ENCODE data around the gene ADGRL2.

ADGRL2 gene

DNA sequence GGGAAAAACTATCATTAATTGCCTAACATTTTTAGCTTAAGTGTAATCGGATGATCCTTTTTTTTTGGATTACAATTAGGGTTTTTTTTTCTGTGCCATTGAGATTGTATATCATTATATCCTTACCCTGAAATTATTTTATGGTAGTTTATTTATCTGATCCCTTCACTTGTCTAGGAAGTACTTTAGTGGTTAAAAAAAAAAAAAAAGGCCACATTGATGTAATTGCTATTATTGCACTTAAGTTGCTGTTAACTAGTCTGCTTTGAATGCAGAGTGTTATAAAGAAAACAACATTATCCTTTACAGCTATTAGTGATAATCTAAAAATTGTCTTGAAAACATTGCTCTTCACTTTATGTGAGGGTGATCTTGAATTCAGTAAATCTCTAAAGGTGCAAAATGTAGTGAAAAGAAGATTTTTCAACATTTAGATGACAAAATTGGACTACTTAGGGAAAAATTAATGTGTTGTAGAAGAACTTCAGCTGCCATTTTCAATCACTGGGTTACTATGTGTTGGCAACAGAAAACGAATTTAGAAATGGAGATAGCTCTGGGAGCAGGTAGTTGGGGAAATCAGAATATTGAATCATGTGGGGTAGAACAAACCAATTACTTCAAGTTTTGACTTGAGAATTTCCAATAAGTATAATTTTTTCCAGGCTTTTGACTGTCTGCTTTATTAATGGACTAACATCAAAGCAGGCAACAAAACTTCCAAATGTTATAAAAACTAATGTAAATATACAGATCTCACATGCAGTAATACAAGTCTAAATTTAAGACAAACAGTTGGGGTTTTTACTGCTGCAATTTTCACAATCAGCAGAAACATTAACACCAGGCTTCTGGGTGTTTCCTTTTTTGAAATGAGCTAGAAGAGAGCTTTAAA is 5.0 kb downstream of the ADGRL2 start:
- no peak for DNase-seq (ENCODE audit: low read depth)

- no peak for DNase-seq (ENCODE audit: low read depth)
Observed at GRCh38 chr1:81806432-81806770, 5.7 kb downstream of the ADGRL2 start.

DNA sequence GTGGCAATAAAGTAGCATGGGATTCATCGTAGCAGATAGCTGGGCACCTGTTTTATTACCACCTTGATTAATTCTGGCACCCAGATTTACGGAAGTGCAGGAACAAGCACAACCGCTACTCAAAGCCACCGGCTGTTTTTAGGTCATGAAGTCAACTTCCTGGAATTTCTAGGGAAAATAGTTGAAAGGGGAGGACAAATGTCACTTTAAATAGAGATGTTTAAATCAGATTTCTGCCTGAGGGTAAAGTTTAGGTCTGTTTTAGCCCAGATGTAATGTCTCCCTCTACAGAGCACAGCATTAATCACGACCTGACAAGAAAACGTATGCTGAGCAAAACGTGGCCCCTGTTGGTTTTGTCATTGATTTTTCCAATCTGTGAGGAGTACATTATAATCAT is 8.0 kb downstream of the ADGRL2 start:
- no peak for DNase-seq (ENCODE audit: low read depth)

DNA sequence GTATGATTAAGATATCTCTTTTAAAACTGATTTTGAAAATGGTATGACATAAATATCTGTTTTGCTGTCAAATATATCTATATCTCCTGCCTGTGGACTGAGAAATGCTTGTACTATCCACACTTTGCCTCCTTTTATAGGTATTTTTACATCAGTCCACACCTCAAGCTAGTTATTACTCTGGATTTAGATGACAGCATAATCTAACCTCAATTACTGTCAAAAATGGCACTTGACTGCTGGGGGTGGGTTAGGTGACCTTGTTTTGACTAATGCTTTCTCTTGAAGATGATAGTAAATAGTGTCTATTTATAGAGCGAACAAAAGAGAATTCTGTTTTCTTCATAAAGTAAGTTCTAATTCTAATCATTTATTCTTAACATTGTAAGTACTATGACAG is 9.1 kb downstream of the ADGRL2 start:
- DNase-seq (ENCODE audit: low read depth) = no peak

DNA sequence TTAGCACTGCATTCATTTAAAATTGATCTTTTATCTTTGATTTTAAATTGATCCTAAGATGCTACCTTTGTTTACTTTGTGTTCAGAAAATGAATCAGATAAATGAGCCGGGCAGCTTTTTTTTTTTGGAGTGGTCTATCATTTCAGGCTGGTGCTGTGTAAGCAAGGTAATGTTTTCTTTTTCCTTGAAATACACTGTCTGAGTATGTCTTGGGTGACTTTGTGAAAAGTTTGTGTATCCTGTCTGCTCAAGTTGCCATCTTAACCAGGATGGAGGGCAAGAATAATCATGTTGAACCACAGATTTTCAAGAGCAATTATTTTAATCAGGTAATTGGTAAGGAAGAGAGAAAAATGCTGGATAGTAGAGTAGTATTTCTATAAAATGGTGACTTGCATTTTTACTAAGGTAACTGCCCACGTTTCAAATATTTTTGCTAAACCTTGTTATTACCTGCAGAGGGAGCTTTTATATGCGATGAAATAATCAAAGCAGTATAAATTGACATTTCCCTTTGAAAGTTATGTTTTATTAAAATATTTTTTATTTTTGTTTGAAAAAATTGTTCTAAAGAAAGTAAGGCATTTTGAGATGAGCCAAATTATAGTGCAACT is 11.1 kb downstream of the ADGRL2 start:
- DNase-seq (ENCODE audit: low read depth) = no peak

DNA sequence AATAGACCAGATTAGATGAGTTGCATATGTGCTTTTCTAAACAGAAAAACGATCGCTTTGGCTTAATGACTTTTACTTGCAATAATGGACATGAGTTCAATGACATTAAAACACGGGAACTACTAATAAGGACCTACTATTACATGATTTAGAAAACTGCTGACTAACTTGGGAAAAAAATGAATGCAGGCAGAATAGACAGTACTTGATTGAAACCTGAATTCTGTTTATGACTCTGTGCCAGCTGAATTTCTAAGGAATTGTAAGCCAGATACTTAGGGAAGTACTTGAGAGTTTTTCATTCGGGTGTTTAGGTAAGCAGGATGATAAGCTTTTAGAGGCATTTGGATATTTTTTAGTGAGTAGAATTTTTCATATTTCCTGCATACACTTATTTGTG is 12.0 kb downstream of the ADGRL2 start:
- no peak for DNase-seq (ENCODE audit: low read depth)

DNA sequence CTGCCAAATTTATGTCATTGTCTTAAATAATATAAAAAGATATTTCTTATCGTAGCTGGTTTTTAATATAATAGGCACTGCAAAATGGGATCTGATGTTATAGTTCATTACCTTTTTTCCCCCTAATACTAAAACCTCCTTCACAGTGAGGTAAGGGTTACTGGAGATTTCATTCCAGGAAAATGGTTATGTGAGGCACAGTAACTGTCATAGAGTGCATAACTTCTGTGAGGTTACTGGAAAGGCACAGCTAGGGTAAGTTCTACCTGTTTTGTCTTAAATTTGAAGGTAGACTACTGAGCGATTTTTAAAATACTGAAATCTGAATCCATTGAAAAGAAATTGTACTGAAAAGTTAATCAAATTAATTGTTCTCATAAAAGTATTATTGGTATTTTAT is 13.0 kb downstream of the ADGRL2 start:
- DNase-seq (ENCODE audit: low read depth) = no peak

DNA sequence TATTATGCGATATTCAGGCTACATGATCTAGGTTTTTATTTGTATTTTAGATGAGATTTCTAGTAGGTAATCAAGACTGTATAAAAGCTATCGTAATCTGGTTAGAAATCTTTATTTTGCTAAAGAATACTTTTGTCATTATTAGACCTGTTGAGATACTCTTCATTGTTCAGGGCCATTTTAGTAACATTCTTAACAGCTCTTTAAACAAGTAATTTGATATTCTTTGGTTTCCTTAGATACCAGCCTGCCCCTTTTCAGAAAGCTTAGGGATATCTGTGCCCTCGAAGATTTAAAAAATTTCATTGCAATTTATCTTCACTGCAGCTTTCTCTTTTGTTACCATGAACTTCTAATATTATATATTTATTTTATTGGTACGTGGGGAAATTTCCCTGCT is 18.9 kb downstream of the ADGRL2 start:
- DNase-seq (ENCODE audit: low read depth) = no peak

GRCh38 chr1:81820765-81821164 is 20.0 kb downstream of the ADGRL2 start:
- DNase-seq (ENCODE audit: low read depth) = no peak

GRCh38 chr1:81823082-81823481 is 22.3 kb downstream of the ADGRL2 start:
- DNase-seq (ENCODE audit: low read depth) = no peak

DNA sequence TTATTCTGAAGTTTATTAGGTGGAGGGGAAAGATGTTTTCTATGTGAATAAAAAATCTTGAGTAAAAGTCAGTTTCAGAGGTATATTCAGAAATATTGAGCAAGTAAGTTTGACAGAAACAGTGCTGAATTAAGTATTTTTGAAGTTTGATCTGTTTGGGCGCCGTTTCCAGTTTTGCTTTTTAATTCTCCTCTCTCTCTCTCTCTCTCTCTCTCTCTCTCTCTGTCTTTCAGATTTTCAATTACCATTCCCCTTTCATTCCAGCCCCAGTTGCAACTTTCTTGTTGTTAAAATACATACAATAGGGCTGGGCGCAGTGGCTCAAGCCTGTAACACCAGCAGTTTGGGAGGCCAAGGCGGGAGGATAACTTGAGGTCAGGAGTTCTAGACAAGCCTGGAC is 24.0 kb downstream of the ADGRL2 start:
- DNase-seq (ENCODE audit: low read depth) = no peak

- DNase-seq (ENCODE audit: low read depth) = no peak
Observed at GRCh38 chr1:81827942-81828341, 27.2 kb downstream of the ADGRL2 start.

- DNase-seq (ENCODE audit: low read depth) = no peak
Observed at GRCh38 chr1:81832573-81832972, 31.8 kb downstream of the ADGRL2 start.

- no peak for DNase-seq (ENCODE audit: low read depth)
Observed at GRCh38 chr1:81833722-81834121, 33.0 kb downstream of the ADGRL2 start.

- DNase-seq (ENCODE audit: low read depth) = no peak
Observed at GRCh38 chr1:81834268-81834667, 33.5 kb downstream of the ADGRL2 start.

- DNase-seq (ENCODE audit: low read depth) = no peak
Observed at GRCh38 chr1:81834921-81835698, 34.4 kb downstream of the ADGRL2 start.

DNA sequence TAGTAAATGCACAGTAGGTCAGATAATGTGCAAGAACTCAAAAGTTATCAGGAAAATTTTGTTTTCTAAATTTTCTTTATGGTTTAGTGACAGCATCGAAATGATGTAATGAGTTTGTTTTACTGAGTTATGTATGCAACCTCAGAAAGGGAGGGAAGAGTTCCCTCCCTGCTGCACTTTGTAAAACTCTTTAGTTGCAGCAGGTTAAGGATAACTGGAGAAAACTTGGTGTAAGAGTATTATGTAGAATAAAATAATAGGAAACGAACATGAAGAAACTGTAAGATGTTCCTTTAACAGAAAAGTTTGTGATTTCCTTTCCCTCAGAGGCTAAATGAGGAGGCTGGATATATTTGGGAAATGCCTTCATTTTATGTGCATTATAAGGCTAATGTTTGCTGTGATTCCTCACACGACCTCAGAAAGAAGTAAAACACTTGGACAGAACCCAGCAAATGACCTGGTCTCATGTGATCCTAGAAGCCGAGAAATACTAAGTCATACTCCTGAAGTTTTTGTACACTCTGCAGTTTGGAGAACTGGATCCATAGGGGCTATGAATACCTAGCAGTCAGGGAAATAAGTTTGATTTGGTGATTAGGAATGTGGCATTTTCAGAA is 35.4 kb downstream of the ADGRL2 start:
- DNase-seq (ENCODE audit: low read depth) = no peak

DNA sequence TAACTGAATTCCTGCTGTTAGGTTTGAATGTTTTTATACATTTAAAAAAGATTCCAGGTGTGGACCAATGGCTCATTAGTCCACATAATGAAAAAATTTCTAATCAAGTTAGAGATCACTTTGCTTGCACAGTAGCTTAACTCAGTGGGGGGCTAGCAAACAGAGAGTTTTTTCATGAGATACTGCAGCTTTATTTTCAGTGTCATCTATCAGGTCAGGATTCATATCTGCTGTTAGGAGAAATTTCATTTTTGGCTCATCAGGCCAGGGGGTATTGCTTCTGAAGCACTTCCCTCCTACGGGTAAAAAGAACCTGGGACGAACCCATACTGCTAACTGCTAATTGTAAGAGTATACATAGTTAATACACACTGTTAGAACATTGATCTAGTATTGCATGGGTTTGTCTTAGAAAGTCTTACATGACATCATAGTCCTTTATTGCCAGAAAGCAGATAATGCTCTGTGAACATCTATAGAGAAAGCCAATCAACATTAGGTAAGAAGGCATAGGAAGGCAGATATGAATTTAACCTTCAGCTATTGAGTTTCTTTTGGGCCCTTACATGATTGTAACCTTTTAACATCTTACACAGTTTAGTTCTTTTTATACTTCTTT is 38.0 kb downstream of the ADGRL2 start:
- DNase-seq (ENCODE audit: low read depth) = no peak

DNA sequence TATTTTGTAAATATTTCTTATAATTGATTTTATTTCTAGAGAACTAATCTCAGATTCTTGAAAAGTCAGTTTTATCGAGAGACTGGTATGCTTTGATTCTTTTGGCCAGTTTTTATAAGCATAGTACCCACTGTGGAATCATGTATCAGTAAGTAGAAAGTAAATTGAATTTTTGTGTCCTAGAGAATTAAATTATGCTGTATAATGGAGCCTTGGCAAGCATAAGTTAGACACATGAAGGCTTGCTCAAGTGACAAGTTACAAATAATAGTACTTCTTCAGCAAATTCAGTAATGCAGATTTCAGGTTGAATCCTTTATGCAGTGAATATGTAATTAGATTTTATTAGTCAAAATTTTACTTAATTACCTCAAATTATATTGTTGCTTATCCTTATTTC is 40.1 kb downstream of the ADGRL2 start:
- no peak for DNase-seq (ENCODE audit: low read depth)

- DNase-seq (ENCODE audit: low read depth) = no peak
Observed at GRCh38 chr1:81841795-81842194, 41.1 kb downstream of the ADGRL2 start.

DNA sequence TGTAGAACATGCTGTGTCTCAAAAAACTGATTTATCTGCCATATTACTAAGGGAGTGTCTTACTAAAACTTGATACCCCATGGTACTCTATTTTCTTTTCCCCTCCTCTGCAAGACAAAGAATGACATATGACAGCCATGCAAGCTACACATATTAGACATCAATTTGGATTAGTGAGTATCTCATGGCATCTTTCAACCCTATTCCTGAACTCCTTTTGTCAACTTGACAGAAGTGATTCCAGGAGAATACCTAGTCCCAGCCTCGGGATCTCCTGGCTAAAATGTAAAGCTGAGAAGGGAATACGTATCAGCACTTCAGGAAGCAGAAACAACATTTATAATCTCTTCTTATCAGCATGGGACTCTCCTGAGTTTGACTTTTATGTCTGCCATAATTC is 43.7 kb downstream of the ADGRL2 start:
- DNase-seq (ENCODE audit: low read depth) = no peak

GRCh38 chr1:81846630-81847029 is 45.9 kb downstream of the ADGRL2 start:
- DNase-seq (ENCODE audit: low read depth) = no peak
